DOHH2 (cell line): ENCODE measurements around the gene VWA7.

Experiments used
- H3F3A ChIP-seq: fragments of 200-600 bp; sonication (generic), shearing (Covaris generic); 2 replicates; pipeline ENCODE4 v1.6.0; 2016; ENCODE audit warnings: antibody characterized with exemption, mild to moderate bottlenecking; ENCODE audit not compliant: control insufficient read depth, insufficient read depth
- H3K27ac ChIP-seq: fragments of 200-600 bp; sonication (generic); 2 replicates; pipeline ENCODE4 v1.5.1; 2014; ENCODE audit warnings: low read depth, mild to moderate bottlenecking, low read length, moderate library complexity
- H3K27me3 ChIP-seq: fragments of 200-600 bp; sonication (generic); 2 replicates; pipeline ENCODE4 v1.6.1; 2014; ENCODE audit warnings: mild to moderate bottlenecking, low read length, mixed read lengths; ENCODE audit not compliant: control insufficient read depth
- H3K36me3 ChIP-seq: fragments of 200-600 bp; sonication (generic); 2 replicates; pipeline ENCODE4 v1.6.1; 2014; ENCODE audit warnings: mild to moderate bottlenecking, low read length, moderate library complexity, mixed read lengths; ENCODE audit not compliant: control insufficient read depth
- H3K4me1 ChIP-seq: fragments of 200-600 bp; sonication (generic); 2 replicates; pipeline ENCODE4 v1.6.1; 2014; ENCODE audit warnings: mild to moderate bottlenecking, low read length, mixed read lengths; ENCODE audit not compliant: control insufficient read depth
- H3K4me2 ChIP-seq: fragments of 200-600 bp; sonication (generic); 2 replicates; pipeline ENCODE4 v1.6.0; 2014; ENCODE audit warnings: mild to moderate bottlenecking, low read length, moderate library complexity
- H3K4me3 ChIP-seq: fragments of 200-600 bp; sonication (generic); 2 replicates; pipeline ENCODE4 v1.5.1; 2014; ENCODE audit warnings: mild to moderate bottlenecking, low read length, mixed read lengths
- H3K79me2 ChIP-seq: fragments of 200-600 bp; sonication (generic); 2 replicates; pipeline ENCODE4 v1.6.1; 2014; ENCODE audit warnings: mild to moderate bottlenecking, low read length, mixed read lengths; ENCODE audit not compliant: control insufficient read depth
- H3K9me2 ChIP-seq: fragments of 200-600 bp; sonication (generic); replicated peaks from 2 replicates; pipeline ENCODE4 v1.6.1; 2014; ENCODE audit warnings: mild to moderate bottlenecking, low read length, mixed read lengths; ENCODE audit not compliant: control insufficient read depth
- H3K9me3 ChIP-seq: fragments of 200-600 bp; sonication (generic); 2 replicates; pipeline ENCODE4 v1.6.1; 2014; ENCODE audit warnings: antibody characterized with exemption, low read length, mixed read lengths; ENCODE audit not compliant: control insufficient read depth, insufficient read depth
- H4K20me1 ChIP-seq: fragments of 200-600 bp; sonication (generic); 2 replicates; pipeline ENCODE4 v1.6.0; 2014; ENCODE audit warnings: low read depth, mild to moderate bottlenecking, antibody characterized with exemption, low read length, moderate library complexity; ENCODE audit not compliant: control insufficient read depth, insufficient read depth
- CTCF ChIP-seq: fragments of 200-600 bp; sonication (generic); IDR thresholded peaks from one replicate; pipeline ENCODE4 v1.5.1; 2014; ENCODE audit warnings: antibody characterized with exemption, mild to moderate bottlenecking, low read depth, low read length; ENCODE audit not compliant: poor library complexity, severe bottlenecking
- EZH2phosphoT487 ChIP-seq: fragments of 200-600 bp; sonication (generic); IDR thresholded peaks from 2 replicates; pipeline ENCODE4 v1.6.1; 2017; ENCODE audit warnings: borderline replicate concordance, mild to moderate bottlenecking, antibody characterized with exemption, low read length, moderate library complexity, mixed read lengths

Gene VWA7

GRCh38 chr6:31722173-31722572 lies 55.0 kb downstream of the VWA7 start:
- H3K4me1 ChIP-seq, result peaks cover 5% of the 10 kb centered on the region
- no peak overlapping the region for H3K4me2 ChIP-seq
- peaks cover 10% of the 10 kb centered on the region; the same call in 1 of the 2 replicates for H3K27me3 ChIP-seq
- H3K79me2 ChIP-seq, result no peaks in the 10 kb centered on the region
- peaks cover 8% of the 10 kb centered on the region for H3K36me3 ChIP-seq
- H3K4me3 ChIP-seq, result no peak overlapping the region
- H3K9me3 ChIP-seq, result no peaks in the 10 kb centered on the region
- no peaks in the 10 kb centered on the region for H3K9me2 ChIP-seq
- no peaks in the 10 kb centered on the region for H4K20me1 ChIP-seq
- no peak overlapping the region for H3K27ac ChIP-seq
- TF ChIP-seq EZH2phosphoT487, result no peak
- no peak for TF ChIP-seq CTCF
- no peaks in the 10 kb centered on the region for H3F3A ChIP-seq

GRCh38 chr6:31721351-31722020 lies 55.6 kb downstream of the VWA7 start, which contains the start of gene LY6G6C:
Gene LY6G6C, minus strand, starts transcription at chr6:31721746. Its CDS starts 67 bp downstream, at chr6:31721679.
- no peaks in the 10 kb centered on the region for H3K9me2 ChIP-seq
- H3K36me3 ChIP-seq, result peaks cover 3% of the 10 kb centered on the region
- H3K27me3 ChIP-seq, result peaks cover 10% of the 10 kb centered on the region; the same call in 1 of the 2 replicates
- no peak within 1 kb of the TSS for H3K4me2 ChIP-seq
- no peaks in the 10 kb centered on the region for H3F3A ChIP-seq
- H3K9me3 ChIP-seq, result no peaks in the 10 kb centered on the region
- H4K20me1 ChIP-seq, result no peaks in the 10 kb centered on the region
- no peaks in the 10 kb centered on the region for H3K79me2 ChIP-seq
- no peaks in the 10 kb centered on the region for H3K4me1 ChIP-seq
- no peak within 1 kb of the TSS for H3K27ac ChIP-seq
- no peak for TF ChIP-seq EZH2phosphoT487
- no peak for TF ChIP-seq CTCF
- H3K4me3 ChIP-seq, result no peak within 1 kb of the TSS

- Histone ChIP-seq H3K27ac (no peak overlapping the region), H3F3A (no peaks in the 10 kb centered on the region), H3K9me2 (no peaks in the 10 kb centered on the region), H4K20me1 (no peaks in the 10 kb centered on the region), H3K4me2 (no peak overlapping the region), H3K79me2 (no peaks in the 10 kb centered on the region), H3K4me1 (no peaks in the 10 kb centered on the region), H3K36me3 (no peaks in the 10 kb centered on the region), H3K4me3 (no peak overlapping the region), H3K9me3 (no peaks in the 10 kb centered on the region), H3K27me3 (peaks cover 10% of the 10 kb centered on the region; the same call in 1 of the 2 replicates)
- TF ChIP-seq CTCF, result no peak
- no peak for TF ChIP-seq EZH2phosphoT487
These were observed 56.8 kb downstream of the VWA7 start for GRCh38 chr6:31720196-31720770.
